Hypothalamus (tissue), 51 donors: ENCODE data around the gene HMGCL.
"Not testable (repeated sequence)": the region's sequence is repeated elsewhere in the genome, so short reads cannot be mapped to it uniquely, and the experiment has no call there.

Experiments
- DNase-seq, 51 donors: peaks; one replicate each; lab custom pipeline; 2025; lab: John Stamatoyannopoulos, UW

Gene HMGCL

GRCh38 chr1:23825076-23825761 lies at the start of gene HMGCL:
TSS of gene HMGCL (minus strand) at chr1:23825429. CDS start at chr1:23825415, 14 bp downstream.
- DNase-seq: peak; percentile 42 to 93 (median 85)

DNA sequence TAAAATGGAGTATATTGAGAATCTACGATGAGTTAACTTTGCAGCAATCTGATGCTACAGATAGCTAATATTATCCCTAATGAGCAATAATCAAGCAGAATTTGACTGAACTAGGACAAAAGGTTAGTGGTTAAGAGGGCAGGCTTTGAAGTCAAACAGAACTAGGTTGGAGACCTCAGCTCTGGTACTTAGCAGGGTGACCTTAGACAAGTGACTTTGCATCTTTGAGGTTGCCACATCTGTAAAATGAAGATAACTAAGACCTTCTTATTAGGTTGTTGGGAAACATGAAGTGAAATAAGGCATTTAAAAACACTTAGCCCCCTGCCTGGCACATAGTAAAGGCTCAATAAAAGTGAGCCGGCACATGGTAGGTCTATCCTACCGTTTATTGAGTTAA lies 47.2 kb upstream of the HMGCL start:
- no peak for DNase-seq

DNA sequence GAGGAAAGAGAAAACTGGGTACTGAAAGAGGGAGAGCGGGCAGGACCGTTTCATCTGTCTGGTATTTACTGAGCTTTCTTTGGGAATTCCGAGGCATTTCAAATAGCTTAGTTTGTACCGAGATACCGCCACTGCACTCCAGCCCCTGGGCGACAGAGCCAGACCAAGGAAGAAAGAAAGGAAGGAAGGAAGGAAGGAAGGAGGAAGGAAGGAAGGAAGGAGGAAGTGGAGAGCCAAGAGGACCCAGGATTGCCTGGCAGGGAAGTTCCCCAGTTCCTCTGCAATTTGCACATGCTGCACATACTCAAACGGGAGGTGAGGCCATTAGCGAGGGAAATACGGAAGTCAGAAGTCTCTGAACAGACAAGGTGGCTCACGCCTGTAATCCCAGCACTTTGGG lies 43.8 kb upstream of the HMGCL start:
- peak in 1 of 51 donors; percentile 27 for DNase-seq

GRCh38 chr1:23868557-23869016 lies 43.4 kb upstream of the HMGCL start:
- DNase-seq: peak in 8 of 51 donors; percentile 9 to 69 (median 40)

DNA sequence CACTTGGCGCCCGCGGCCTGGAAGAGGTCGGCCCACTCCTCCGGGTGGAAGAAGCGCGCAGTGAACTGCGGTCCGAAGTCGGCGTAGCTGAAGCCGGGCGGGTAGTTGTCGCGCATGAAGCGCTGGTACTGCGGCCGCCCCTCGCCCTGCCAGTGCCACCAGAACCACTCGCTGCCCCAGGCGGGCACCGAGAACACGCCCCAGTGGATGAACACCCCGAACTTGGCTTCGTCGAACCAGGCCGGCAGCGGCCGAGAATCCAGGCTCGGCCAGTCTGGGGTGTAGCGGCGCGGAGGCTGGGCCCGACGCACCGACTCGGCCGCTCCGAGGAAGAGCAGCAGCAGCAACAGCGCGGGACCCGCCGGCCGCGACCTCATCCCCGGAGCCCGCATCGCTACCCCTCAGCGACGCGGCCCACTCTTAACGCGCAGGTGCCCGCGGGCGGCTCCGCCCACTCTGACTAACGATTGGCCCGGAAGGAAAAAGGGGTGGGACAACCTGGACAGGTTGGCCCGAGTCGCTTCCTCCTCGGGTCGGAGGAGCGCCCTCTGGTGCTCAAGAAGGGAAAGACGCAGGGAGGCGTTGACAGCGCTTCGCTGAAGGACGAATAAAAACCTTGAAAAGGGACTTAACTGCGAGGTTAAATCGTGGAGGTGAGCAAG lies 42.8 kb upstream of the HMGCL start, which contains the start of gene FUCA1:
TSS of gene FUCA1 (minus strand) at position 396 of the 662 bp plus-strand sequence. CDS start at position 392, 4 bp downstream.
- peak; percentile 10 to 94 (median 86) for DNase-seq

GRCh38 chr1:23867542-23867894 lies 42.3 kb upstream of the HMGCL start:
- DNase-seq: peak in 3 of 51 donors; percentile 14 to 19 (median 18)

GRCh38 chr1:23865543-23865930 lies 40.3 kb upstream of the HMGCL start:
- peak in 1 of 51 donors; percentile 1 for DNase-seq

GRCh38 chr1:23864801-23865542 lies 39.7 kb upstream of the HMGCL start:
- no peak for DNase-seq

- no peak for DNase-seq
Measured at GRCh38 chr1:23862640-23863039, 37.4 kb upstream of the HMGCL start.

- no peak for DNase-seq
Measured at GRCh38 chr1:23854568-23854967, 29.3 kb upstream of the HMGCL start.

DNA sequence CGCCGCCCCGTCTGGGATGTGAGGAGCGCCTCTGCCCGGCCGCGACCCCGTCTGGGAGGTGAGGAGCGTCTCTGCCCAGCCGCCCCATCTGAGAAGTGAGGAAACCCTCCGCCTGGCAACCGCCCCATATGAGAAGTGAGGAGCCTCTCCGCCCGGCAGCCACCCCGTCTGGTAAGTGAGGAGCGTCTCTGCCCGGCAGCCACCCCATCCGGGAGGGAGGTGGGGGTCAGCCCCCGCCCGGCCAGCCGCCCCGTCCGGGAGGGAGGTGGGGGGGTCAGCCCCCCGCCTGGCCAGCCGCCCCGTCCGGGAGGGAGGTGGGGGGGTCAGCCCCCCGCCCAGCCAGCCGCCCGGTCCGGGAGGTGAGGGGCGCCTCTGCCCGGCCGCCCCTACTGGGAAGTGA lies 27.9 kb upstream of the HMGCL start:
- DNase-seq: not testable (repeated sequence)

DNA sequence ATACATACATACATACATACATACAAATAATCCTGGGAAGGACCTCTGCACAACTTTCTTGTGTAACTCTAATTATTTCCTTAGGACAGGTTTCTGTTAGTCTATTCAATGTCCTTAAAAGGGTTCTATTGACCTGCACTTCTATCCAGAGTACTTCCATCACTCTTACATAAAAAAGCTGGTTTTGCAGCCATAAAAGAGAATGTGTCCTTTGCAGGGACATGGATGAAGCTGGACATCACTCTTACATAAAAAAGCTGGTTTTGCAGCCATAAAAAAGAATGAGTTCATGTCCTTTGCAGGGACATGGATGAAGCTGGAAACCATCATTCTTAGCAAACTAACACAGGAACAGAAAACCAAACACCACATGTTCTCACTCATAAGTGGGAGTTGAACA lies 26.2 kb upstream of the HMGCL start:
- not testable (repeated sequence) for DNase-seq

DNA sequence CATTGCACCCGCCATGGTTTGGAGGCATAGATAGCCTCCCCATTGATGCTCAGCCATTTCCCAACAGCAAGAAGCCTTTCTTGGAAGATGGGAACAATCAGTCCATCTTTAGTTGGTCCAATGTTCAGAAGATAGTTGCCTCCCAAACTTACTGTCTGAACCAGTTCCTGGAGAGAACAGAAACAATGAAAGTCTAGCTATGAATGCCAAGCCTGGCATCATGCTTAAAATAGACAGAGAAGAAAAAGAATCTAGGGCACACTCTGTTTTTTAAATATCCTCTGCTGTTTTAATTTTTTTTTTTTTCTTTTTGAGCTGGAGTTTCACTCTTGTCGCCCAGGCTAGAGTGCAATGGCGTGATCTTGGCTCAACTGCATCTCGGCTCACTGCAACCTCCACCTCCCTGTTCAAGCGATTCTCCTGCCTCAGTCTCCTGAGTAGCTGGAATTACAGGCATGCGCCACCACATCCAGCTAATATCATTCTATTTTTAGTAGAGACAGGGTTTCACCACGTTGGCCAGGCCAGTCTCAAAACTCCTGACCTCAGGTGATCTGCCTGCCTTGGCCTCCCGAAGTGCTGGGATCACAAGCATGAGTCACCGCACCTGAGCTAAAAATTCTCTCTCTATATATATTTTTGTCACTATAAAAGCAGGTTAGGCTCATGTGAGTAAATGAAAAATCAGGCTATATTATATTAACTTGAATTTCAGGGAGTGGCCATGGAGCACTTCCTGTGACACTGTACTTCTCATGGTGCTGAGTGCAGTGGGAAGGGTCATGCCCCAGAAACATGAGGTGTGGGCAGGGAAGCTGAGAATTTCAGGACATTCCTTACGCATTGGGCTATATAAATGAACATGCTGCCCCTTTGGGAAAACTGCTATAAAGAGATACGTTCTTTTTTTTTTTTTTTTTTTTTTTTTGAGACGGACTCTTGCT lies 23.7 kb upstream of the HMGCL start:
- no peak for DNase-seq

GRCh38 chr1:23847482-23848095 lies 22.4 kb upstream of the HMGCL start:
- not testable (repeated sequence) for DNase-seq

DNA sequence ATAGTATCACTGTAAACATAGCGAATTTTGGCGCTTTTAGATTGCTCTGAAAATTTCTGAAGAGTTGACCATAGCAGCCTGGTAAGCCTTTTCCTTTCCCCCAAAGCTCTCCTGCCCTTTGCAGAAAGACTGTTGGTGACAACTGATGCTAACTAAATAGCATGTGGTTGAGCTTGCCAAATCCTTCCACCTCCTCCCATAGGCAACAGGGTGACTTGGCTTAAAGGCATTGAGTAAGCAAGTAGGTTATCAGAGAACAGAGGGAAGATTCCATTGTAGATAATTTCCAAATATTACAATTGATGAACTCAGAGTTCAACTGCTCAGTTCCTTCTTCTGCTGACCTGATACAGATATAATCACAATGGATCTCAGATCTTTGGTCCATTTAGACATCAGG lies 19.9 kb upstream of the HMGCL start:
- DNase-seq: no peak

DNA sequence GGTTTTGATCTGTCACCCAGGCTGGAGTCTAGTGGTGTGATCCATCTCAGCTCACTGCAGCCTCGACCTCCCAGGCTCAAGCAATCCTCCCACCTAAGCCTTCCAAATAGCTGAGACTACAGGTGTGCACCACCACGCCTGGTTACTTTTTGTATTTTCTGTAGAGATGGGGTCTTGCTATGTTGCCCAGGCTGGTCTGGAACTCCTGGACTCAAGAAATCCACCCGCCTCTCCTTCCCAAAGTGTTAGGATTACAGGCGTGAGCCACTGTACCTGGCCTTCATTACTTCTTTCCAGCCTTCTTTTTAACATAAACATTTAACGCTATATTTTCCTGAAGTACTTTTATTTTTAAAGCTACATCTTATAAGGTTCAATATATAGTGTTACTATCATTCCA lies 18.4 kb upstream of the HMGCL start:
- no peak for DNase-seq

- peak in 28 of 51 donors; percentile 1 to 50 (median 12) for DNase-seq
Measured at GRCh38 chr1:23838401-23838866, 13.2 kb upstream of the HMGCL start.

DNA sequence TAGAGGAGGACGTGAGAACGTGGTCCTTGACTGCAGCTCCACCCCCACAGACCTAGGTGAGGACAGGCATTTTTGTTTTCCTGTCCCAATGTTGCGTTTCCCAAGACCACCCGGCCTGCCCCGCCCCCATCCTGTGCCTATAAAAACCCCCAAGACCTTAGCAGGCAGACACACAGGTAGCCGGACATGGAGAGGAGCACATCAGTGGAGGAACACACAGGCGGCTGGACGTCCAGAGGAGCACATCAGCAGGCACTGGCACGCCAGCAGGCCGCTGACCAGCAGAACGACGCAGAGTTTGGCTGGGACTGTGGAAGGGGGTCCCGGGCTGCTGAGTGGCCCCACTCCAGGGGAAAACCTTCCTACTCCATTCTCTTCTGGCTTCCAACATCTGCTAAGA lies 12.7 kb upstream of the HMGCL start:
- no peak for DNase-seq

GRCh38 chr1:23836037-23836436 lies 10.8 kb upstream of the HMGCL start:
- DNase-seq: no peak

DNA sequence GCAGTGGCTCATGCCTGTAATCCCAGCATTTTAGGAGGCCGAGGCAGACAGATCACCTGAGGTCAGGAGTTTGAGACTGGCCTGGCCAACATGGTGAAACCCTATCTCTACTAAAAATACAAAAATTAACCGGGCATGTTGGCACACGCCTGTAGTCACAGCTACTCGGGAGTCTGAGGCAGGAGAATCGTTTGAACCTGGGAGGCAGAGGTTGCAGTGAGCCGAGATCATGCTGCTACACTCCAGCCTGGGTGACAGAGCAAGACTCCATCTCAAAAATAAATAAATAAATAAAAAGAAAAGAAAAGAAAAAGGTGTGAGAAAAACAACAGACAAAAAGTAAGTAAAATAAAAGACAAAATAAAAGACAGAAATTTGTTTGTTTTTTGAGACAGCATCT lies 8.9 kb upstream of the HMGCL start:
- DNase-seq: not testable (repeated sequence)
